A204.1 (cell line): ENCODE results near the gene MT1B.

ENCODE experiments used
- FAIRE-seq: peaks from 2 replicates; lab custom pipeline; 2012; peaks lifted over from hg19 to GRCh38; lab: Jason Lieb, UNC

The MT1B gene

GRCh38 chr16:56651586-56651985 lies at the start of gene MT1B:
Gene MT1B, plus strand, starts transcription at chr16:56651886. Its CDS starts 68 bp downstream, at chr16:56651954.
- FAIRE-seq, result no peak

DNA sequence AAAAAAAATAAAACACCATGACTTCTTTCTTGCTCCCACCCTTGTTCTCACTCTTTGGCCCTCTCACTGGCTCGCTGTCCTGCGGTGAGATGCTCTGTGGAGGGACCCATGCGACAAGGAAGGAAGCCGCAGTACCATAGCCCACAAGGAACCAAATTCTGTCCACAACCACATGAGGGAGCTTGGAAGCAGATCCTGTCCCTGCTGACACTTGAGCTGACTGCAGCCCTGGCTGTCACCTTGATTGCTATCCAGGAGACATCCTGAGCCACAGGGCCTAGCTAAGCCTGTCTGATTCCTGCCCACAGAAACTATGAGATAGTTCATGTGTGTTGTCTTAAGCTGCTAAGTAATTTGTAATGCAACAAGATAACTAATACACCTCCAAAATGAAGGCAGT lies 48.1 kb upstream of the MT1B start:
- FAIRE-seq, result no peak

DNA sequence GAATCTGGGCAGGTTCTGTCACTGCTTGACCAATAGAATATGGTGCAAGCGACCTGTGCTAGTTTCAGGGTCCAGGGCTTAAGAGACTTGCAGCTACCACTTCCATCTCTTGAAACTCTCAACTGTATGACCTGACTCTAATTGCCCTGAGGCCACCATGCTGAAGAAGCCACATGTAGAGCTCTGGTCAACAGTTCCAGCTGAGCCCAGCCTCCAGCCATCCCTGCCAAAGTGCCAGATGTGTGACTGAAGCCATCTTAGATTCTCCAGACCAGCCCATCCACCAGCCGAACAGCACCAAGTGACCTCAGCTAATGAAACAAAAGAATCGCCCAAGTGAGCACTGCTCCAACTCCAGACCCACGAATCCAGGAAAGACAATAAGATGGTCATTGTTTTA lies 46.7 kb upstream of the MT1B start:
- FAIRE-seq, result no peak

DNA sequence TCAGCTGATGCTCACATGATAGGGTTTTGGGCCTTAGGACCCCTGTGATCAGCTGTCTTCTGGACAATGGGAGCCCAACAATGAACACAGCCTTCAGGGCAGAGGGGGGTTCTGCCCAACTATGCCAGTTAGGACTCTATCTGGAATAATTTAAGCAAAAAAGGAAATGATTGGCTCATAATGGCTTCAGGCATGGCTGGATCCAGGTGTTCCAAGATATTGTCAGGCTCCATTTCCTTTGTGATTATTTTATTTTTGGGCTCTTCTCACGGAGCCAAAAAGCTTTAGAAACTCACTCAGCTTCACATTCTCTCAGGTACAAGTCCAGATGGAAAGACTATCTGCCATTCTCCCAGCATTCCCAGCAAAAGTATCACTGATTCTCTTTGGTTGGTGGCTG lies 46.2 kb upstream of the MT1B start:
- no peak for FAIRE-seq

DNA sequence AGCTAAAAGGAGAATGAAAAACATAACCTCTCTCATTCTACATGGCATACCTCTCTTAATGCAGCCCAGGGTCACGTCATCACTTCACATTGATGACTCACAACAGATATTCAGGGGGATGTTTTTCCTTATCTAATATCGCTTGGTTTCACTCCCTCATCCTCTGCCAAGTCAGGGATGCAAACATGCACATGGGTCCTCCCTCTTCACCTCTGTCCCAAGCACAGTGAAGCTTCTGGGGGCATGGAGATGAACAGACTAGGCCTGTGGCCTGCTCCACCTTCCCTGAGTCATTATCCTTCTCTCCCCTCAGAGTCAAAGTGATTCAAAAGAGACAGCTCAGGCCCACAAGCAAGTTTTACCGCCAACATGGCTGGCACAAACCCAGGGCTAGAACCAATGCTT lies 45.6 kb upstream of the MT1B start:
- FAIRE-seq, result no peak

- FAIRE-seq, result no peak
Measured at GRCh38 chr16:56606476-56607108, 45.1 kb upstream of the MT1B start.

DNA sequence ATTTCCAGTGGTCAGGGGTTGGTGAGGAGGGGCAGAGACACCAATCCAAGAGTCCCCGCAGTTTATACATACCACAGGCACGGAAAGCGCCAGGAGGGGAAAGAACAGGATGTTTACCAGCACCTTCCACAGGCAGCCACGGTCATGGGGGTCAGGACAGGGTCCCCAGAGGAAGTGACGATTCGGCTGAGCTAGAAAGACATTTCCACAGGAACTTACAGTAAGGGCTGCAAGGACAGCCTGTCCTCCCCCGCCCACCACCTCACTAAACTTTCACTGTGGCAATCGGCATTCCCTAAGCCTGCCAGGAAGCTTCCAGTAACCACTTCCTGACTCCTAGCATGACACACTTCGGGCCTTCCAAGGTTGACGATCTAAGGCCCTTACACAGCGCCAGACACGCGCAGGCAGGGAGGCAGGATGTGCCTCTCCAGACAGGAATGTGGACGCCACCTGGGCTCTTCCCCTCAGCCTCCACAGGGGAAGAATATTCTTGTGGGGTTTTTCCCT lies 44.5 kb upstream of the MT1B start:
- no peak for FAIRE-seq

DNA sequence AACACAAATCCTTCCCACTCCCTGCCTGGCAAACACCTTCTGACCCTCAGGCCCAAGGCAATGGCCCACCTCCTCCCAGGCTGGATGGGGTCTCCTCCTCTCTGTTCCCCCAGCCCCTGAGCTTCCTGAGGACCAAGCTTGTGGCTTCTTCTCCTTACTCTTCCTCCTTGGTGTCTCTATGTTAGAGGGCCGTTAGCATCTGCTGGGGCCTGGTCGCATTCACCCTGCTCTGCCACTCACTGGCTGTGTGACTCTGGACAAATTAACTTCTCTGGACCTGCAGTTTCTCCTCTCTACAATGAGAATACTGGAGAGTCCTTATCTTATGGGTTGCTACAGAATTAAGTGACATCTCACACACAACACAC lies 44.0 kb upstream of the MT1B start:
- FAIRE-seq, result no peak

DNA sequence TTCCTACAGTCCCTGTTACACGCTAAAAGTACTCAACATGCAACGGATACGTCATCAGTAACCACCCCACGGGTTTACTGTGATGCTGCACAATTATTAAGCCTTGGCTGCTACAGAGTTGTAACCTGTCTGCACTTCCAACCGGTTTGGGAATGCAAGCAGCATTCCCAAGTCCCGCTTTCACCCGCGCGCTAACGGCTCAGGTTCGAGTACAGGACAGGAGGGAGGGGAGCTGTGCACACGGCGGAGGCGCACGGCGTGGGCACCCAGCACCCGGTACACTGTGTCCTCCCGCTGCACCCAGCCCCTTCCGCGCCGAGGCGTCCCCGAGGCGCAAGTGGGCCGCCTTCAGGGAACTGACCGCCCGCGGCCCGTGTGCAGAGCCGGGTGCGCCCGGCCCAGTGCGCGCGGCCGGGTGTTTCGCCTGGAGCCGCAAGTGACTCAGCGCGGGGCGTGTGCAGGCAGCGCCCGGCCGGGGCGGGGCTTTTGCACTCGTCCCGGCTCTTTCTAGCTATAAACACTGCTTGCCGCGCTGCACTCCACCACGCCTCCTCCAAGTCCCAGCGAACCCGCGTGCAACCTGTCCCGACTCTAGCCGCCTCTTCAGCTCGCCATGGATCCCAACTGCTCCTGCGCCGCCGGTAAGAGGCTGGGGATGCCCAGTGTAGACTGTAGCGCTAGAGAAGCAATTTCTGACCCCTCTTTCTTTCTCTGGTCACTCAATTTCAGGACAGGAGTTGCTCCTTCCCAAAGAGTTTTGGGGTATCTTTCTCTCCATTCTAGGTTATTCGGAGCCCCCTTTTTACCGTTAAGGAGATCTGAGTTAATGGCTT lies 43.4 kb upstream of the MT1B start, which contains the start of gene MT2A:
Gene MT2A (plus strand): TSS at position 542 of the 833 bp plus-strand sequence. CDS start 72 bp downstream, at position 614.
- FAIRE-seq, result no peak

DNA sequence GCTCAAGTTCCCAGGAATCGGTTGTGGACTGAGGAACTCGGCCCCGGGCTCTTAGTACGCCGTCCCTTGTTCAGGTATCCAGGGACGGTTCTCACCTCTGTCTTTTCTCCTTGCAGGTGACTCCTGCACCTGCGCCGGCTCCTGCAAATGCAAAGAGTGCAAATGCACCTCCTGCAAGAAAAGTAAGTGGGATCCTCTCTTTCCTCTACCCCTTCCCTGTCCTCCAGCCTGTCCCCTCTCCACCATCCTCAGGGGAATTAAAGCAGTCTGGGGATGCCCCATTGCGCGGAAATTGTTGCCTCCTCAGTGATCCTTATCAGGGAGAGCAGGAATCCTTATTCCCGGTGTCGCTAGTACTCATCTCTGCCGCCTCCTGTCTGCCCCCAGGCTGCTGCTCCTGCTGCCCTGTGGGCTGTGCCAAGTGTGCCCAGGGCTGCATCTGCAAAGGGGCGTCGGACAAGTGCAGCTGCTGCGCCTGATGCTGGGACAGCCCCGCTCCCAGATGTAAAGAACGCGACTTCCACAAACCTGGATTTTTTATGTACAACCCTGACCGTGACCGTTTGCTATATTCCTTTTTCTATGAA lies 42.7 kb upstream of the MT1B start:
- FAIRE-seq, result no peak

DNA sequence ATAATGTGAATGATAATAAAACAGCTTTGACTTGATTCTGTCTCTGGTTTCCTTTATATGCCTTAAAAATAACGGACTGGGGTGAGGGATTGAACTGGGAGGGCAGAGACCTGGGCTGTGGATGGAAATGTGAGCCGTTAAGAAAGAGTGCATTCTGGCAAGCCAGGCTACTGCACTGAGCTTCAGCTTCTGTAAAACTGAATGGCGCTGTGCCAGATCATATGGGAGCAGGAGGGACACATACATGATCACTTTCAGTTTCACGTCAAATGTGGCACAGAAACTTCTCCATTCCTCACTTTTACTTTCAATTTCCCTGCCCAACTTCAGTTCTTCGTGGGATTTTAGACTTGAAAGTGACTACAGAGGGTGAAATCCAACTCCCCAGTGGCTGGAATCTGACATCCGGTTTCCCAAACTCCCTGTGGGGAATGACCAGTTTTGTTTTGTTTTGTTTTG lies 42.2 kb upstream of the MT1B start:
- FAIRE-seq, result no peak

GRCh38 chr16:56610017-56610608 lies 41.6 kb upstream of the MT1B start:
- FAIRE-seq, result peak; percentile 11

DNA sequence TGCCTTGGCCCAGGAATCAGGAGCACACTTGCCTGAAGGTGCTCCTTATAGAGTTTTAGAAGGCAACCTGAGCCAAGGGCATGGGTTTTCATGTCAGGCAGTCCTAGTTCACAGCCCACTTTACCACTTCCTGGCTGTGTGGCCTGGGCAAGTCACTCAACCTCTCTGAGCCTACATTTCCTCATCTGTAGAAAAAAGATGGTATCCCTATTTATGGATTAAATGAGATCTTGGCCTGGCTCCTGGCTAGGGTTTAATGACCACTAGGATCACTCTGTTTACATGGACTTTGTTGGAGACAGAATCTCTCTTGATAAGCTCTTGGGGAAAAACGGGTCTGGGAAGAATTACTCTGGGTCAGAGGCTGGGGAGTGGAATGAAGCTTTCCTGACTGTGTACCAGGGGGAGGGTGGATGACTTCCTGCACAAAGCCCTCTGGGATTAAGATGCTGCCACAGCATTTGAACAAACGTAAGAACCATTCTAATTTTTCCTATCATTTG lies 41.0 kb upstream of the MT1B start:
- FAIRE-seq, result no peak

DNA sequence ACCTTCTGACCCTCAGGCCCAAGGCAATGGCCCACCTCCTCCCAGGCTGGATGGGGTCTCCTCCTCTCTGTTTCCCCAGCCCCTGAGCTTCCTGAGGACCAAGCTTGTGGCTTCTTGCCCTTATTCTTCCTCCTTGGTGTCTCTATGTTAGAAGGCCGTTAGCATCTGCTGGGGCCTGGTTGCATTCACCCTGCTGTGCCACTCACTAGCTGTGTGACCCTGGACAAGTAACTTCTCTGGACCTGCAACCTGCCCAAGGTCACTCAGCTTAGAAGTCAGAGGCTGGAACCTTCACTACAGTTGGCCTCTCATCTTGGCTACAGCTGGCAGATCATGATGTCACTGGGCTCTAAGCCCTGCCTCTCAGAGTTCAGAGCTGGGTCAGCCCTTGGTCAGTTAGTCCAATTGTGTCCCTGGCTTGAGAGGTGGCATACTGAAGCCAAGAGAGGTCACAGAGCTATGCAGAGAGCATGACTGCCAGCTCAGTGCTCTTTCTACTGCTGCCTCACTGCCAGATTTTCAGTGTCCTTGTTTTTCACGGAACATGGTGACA lies 40.3 kb upstream of the MT1B start:
- no peak for FAIRE-seq

DNA sequence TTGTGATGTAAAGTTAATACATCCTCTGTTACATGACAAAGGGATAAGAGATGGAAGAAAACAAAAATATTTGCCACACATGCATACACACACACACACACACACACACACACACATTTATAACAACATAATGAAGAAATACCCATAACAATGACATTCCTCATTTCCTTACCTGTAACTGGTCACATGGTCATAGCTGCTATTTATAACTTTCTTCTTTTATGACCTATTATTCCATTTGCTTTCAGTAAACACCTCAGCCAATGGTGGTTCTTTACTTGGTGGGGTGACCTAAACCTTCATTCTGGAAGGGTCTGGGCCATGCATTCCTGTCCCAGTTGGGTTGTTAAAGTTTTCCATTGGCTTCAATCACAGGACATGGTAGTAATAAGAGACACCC lies 38.0 kb upstream of the MT1B start:
- no peak for FAIRE-seq

- FAIRE-seq, result no peak
Measured at GRCh38 chr16:56614549-56614991, 37.1 kb upstream of the MT1B start.

DNA sequence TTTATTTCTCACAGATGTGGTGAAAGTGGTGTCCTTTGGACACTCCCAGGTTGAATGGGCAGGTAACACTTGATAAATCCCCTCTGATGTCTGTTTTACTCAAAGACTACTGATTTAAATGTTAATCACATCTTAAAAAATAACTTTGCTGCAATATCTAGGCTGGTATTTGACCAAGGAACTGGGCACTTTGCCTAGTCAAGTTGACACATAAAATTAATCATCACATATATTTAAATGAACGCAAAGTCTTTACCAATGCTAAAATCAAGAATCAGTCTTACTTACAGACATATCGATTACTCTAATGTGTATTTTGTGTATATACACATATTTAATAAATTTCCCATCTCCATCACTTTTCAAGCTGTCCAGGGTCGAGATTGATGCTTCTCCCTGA lies 36.3 kb upstream of the MT1B start:
- no peak for FAIRE-seq

DNA sequence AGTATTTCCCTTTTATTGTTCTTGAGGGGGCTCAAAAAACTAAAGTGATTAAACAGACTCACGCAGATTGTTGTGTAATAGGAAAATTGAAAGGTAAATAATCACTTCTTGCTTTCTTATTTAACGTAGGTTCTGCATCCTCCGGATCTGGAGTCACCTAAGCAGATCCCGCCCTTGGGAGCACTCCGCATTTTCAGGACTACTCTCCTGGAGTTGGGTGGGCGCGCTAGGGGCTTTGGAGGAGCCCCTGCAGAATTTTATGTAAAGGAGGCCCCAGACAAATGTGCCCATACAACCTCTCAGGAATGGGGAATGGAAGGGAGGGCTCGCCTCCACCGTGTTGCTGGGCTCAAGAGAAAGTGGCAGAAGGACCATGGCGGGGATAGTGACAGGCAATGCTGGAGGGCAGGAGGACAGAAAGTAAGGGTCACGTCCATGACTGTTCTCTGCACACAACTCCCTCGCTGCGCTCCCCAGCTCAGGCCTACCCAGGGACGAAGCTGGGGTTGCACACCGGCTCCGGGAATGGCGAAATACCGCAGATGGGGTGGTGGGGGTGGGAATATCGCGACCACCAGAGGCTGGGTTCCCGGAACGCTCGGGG lies 35.0 kb upstream of the MT1B start:
- no peak for FAIRE-seq

GRCh38 chr16:56617212-56618085 lies 34.2 kb upstream of the MT1B start:
- FAIRE-seq, result no peak

DNA sequence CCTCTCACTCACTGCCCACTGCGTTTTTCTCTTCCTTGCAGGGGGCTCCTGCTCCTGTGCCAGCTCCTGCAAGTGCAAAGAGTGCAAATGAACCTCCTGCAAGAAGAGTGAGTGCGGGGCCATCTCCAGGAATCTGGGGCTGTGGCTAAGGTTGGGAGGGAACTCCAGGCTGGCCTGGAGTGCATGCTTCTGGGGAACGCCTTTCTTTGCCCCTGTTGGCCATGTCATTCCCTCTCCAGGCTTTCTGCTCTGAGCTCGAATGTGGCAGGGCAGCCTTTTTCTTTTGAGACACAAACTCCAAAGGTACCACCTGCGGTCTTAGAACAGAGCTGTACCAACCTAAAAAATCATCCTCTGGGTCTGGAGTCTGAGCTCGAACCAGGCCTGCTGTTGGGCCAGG lies 33.5 kb upstream of the MT1B start:
- FAIRE-seq, result no peak
